Activated T-cell treated with anti-CD3 and anti-CD28 coated beads, Interleukin-2, amount 50 U/mL, for 72 hours (primary cell): ENCODE data around the gene CCZ1. TPM values are rescaled to one million over a fixed set of nuclear protein-coding genes. Genes with fewer than 3 reads are reported as not detected.
"Not testable (repeated sequence)": the region's sequence is repeated elsewhere in the genome, so short reads cannot be mapped to it uniquely, and the experiment has no call there.

Experiments
- ATAC-seq, 2 donors: fragments of 150-1000 bp; cut with Tn5 transposase; replicated peaks in 1 of 2; 2 replicates each; pipeline ENCODE4 v1.10.0; 2021; ENCODE audit warnings: moderate library complexity in 2 of 2, mild to moderate bottlenecking in 1 of 2
- DNase-seq, 2 donors: peaks; one replicate each; pipeline ENCODE4 v3.0.0; 2021 to 2022; ENCODE audit warnings: mixed read lengths in 1 of 2
- H3K27ac Mint-ChIP-seq: one replicate; pipeline ENCODE4 v1.8.0; 2022; ENCODE audit warnings: mild to moderate bottlenecking, moderate library complexity, mixed read lengths
- H3K27me3 Mint-ChIP-seq: one replicate; pipeline ENCODE4 v1.8.0; 2022; ENCODE audit warnings: low read depth, mixed read lengths
- H3K36me3 Mint-ChIP-seq, 2 donors: one replicate each; pipeline ENCODE4 v1.8.0; 2022; ENCODE audit warnings: mixed read lengths in 2 of 2, mild to moderate bottlenecking in 1 of 2; ENCODE audit not compliant: insufficient read depth in 2 of 2
- H3K4me1 Mint-ChIP-seq: one replicate; pipeline ENCODE4 v1.8.0; 2022; ENCODE audit warnings: low read depth, mixed read lengths
- H3K4me3 Mint-ChIP-seq, 2 donors: one replicate each; pipeline ENCODE4 v1.8.0; 2022; ENCODE audit warnings: mild to moderate bottlenecking in 2 of 2, mixed read lengths in 2 of 2, moderate library complexity in 2 of 2
- H3K9me3 Mint-ChIP-seq, 2 donors: one replicate each; pipeline ENCODE4 v1.8.0; 2022; ENCODE audit warnings: mixed read lengths in 2 of 2
- total RNA-seq, 2 donors: library from RNA; stranded (reverse); gene quantifications; one replicate each; pipeline ENCODE4 v1.2.3, GENCODE V29; 2022

Gene CCZ1
- total RNA-seq, 2 donors from 2014 or later, result 99.6 to 157 TPM

DNA sequence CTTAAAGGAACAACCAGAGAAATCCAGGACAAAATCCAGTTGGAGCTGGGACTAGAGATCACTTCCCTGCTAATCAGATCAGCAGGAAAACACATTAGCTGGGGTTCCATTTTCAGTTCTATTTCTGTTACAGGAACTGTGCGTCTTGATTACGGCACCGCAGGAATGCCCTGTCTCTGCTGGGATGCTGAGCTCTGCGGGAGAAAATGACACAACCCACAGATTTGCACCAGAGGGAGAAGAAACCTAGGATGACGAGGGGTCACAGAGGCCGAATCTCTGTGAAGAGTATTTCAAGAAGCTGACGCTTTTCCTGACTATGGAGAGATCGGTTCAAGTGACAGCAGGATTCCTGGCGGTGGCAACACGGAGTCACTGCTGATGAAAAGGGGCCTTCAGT is 31.8 kb downstream of the CCZ1 start:
- not testable (repeated sequence) for H3K4me1 Mint-ChIP-seq, H3K27me3 Mint-ChIP-seq, H3K27ac Mint-ChIP-seq, H3K4me3 Mint-ChIP-seq, DNase-seq, ATAC-seq, H3K9me3 Mint-ChIP-seq, H3K36me3 Mint-ChIP-seq

DNA sequence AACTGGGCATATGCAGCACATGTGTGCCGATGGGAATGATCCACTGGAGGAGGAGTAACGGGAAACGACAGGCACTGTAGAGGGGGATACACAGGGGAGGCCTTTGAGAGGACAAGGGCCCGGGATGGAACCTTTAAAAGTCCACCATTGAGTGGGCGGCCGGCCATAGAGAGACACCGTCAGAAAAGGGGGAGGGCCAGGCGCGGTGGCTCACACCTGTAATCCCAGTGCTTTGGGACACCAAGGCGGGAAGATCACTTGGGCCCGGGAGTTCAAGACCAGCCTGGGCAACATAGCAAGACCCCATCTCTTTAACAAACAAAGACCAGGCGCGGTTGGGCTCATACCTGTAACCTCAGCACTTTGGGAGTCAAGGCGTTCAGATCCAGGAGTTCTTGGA is 32.7 kb downstream of the CCZ1 start:
- not testable (repeated sequence) for H3K36me3 Mint-ChIP-seq, H3K4me1 Mint-ChIP-seq, ATAC-seq, H3K27me3 Mint-ChIP-seq, DNase-seq, H3K9me3 Mint-ChIP-seq, H3K4me3 Mint-ChIP-seq, H3K27ac Mint-ChIP-seq

- DNase-seq, H3K4me3 Mint-ChIP-seq, ATAC-seq, H3K27me3 Mint-ChIP-seq, H3K9me3 Mint-ChIP-seq, H3K36me3 Mint-ChIP-seq, H3K27ac Mint-ChIP-seq, H3K4me1 Mint-ChIP-seq: not testable (repeated sequence)
These were observed 33.5 kb downstream of the CCZ1 start for GRCh38 chr7:5931905-5932644.

GRCh38 chr7:5934945-5935450 is 36.5 kb downstream of the CCZ1 start:
- not testable (repeated sequence) for H3K9me3 Mint-ChIP-seq, DNase-seq, H3K27me3 Mint-ChIP-seq, H3K27ac Mint-ChIP-seq, H3K4me1 Mint-ChIP-seq, ATAC-seq, H3K4me3 Mint-ChIP-seq, H3K36me3 Mint-ChIP-seq

- not testable (repeated sequence) for H3K4me3 Mint-ChIP-seq, ATAC-seq, H3K27ac Mint-ChIP-seq, H3K27me3 Mint-ChIP-seq, DNase-seq, H3K9me3 Mint-ChIP-seq, H3K4me1 Mint-ChIP-seq, H3K36me3 Mint-ChIP-seq
These were observed 64.7 kb downstream of the CCZ1 start for GRCh38 chr7:5963205-5963604.

DNA sequence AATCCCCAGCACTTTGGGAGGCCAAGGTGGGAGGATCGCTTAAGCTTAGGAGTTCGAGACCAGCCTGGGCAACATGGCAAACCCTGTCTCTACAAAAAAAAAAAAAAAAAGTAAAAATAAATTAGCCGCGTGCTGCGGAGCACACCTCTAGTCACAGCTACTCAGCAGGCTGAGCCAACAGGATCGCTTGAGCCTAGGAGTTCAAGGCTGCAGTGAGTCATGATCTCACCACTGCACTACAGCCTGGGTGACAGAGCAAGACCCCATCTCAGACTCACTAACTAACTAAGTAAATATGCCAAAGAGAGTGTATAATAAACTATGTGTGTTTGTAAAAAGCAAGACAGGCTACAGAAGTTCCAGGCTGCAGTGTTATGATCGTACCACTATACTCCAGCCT is 65.3 kb downstream of the CCZ1 start:
- H3K27ac Mint-ChIP-seq, H3K9me3 Mint-ChIP-seq, H3K36me3 Mint-ChIP-seq, H3K4me1 Mint-ChIP-seq, H3K4me3 Mint-ChIP-seq, DNase-seq, H3K27me3 Mint-ChIP-seq, ATAC-seq: not testable (repeated sequence)

DNA sequence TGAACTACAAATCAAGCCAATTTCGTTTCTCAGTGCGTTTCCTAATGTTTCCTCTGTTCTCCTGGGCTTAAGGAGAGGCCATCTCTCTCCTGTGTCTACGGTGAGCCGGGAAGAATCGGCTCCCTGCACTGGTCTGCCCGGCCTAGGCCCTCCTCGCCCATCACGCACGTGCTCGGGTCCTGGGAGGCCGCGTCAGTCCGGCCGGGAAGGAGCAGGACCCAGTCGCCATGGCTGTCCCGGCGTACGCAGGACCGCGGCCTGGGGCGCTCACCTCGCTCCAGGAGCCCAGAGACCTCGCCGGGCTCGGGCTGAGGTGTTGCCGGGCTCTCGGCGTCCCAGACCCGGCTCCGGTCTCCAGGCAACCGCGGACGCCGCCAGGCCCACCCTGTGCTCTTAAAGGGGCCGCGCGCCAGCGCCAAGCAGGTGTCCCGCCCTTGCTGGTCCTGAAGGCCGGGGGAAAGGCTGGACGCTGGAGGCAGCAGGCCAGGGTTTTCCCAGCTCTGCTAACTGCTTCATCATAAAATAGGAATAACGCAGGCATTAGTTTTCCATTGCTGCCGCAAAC is 71.9 kb downstream of the CCZ1 start, which contains the start of gene RSPH10B:
Gene RSPH10B (minus strand): TSS at position 343 of the 565 bp plus-strand sequence. CDS start 3,573 bp downstream, outside the sequence.
- H3K27me3 Mint-ChIP-seq, H3K27ac Mint-ChIP-seq, H3K36me3 Mint-ChIP-seq, DNase-seq, H3K4me3 Mint-ChIP-seq, ATAC-seq, H3K4me1 Mint-ChIP-seq, H3K9me3 Mint-ChIP-seq: not testable (repeated sequence)

DNA sequence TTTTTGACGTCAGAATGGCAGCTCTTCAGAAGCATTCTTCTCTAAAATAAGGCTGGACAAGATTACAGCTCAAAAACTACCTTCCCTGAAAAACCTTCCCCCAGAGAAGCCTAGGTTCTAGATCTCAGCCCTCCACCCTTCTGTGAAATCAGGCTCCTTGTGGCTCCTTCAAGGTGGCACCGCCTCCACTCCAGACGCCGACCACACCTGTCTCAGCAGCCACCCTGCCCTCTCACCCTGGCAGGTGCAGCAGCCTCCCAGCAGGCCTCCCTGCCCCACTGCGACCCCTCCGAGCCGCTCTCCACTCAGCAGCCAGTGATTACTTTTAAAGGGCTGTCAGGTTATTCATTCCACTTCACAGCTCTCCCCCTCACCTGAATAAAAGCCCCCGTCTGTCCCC is 75.0 kb downstream of the CCZ1 start:
- H3K9me3 Mint-ChIP-seq, H3K27ac Mint-ChIP-seq, H3K4me3 Mint-ChIP-seq, ATAC-seq, DNase-seq, H3K27me3 Mint-ChIP-seq, H3K36me3 Mint-ChIP-seq, H3K4me1 Mint-ChIP-seq: not testable (repeated sequence)

Other genes with a start within 250 kb of the CCZ1 start
- 10 to 100 TPM; 44.6 to 45.7 TPM for gene RNF216, start 117.1 kb upstream of the CCZ1 start, total RNA-seq
- under 1 TPM in 1 of 2 donors, not detected in 1; 0.81 TPM for gene OCM, start 17.9 kb upstream of the CCZ1 start, total RNA-seq
- under 1 TPM; 0.28 to 0.91 TPM for gene RSPH10B, start 72.0 kb downstream of the CCZ1 start, total RNA-seq
- gene PMS2, start 110.3 kb downstream of the CCZ1 start, total RNA-seq, result 10 to 100 TPM; 22.6 to 28.9 TPM
- 10 to 100 TPM; 42.2 to 49.9 TPM for gene AIMP2, start 110.5 kb downstream of the CCZ1 start, total RNA-seq
- not detected for gene ANKRD61, start 132.6 kb downstream of the CCZ1 start, total RNA-seq
- 100 to 1,000 TPM; 103 to 130 TPM for gene EIF2AK1, start 160.4 kb downstream of the CCZ1 start, total RNA-seq
- 10 to 100 TPM; 10.3 to 11.3 TPM for gene USP42, start 206.2 kb downstream of the CCZ1 start, total RNA-seq